GM12878 (cell line): ENCODE data around the gene ETV6. TPM values are rescaled to one million over a fixed set of nuclear protein-coding genes. Genes with fewer than 3 reads are reported as not detected.

ENCODE experiments used
- ATAC-seq: fragments of 200-7000 bp; cut with Tn5 transposase; 3 replicates; pipeline ENCODE4 v1.9.1; 2020; ENCODE audit warnings: mild to moderate bottlenecking, moderate library complexity
- BruUV-seq: library from RNA; stranded (reverse); fragments of 400-500 nt; replicated peaks from 2 replicates; lab custom pipeline; 2021; lab: Mats Ljungman, UMichigan
- CTCF ChIA-PET: fragments of 300-600 bp; sonication (Branson Sonifier 250); formaldehyde crosslinking; extraction: SDS; loops from one replicate; lab custom pipeline; 2021; ENCODE audit warnings: inconsistent platforms; lab: Yijun Ruan, JAX
- POLR2A ChIA-PET: fragments of 350-600 bp; formaldehyde crosslinking; extraction: SDS; loops from one replicate; lab custom pipeline; 2021; ENCODE audit warnings: inconsistent platforms; lab: Charles Lee
- RAD21 ChIA-PET: fragments of 300-600 bp; sonication (Branson Sonifier 250); formaldehyde crosslinking; loops from one replicate; lab custom pipeline; 2023; ENCODE audit warnings: antibody characterized with exemption; ENCODE audit not compliant: unreplicated experiment; lab: Charles Lee
- SMC1A ChIA-PET: fragments of 300-600 bp; sonication (Branson Sonifier 250); formaldehyde crosslinking; loops from one replicate; lab custom pipeline; 2023; ENCODE audit not compliant: unreplicated experiment, uncharacterized antibody; lab: Charles Lee
- DNase-seq: peaks from one replicate; pipeline ENCODE4 v3.0.0-alpha.2; 2011; ENCODE audit warnings: low read depth, low spot score
- FAIRE-seq: peaks from 3 replicates; lab custom pipeline; 2011; peaks lifted over from hg19 to GRCh38; lab: Jason Lieb, UNC
- H2AFZ ChIP-seq: 2 replicates; pipeline ENCODE4 v1.6.0; 2011; ENCODE audit warnings: low read depth, low read length, control low read depth; ENCODE audit not compliant: control insufficient read depth
- H3K27ac ChIP-seq: 2 replicates; pipeline ENCODE4 v1.5.1; 2011; ENCODE audit warnings: control low read depth; ENCODE audit not compliant: control insufficient read depth, insufficient read depth
- H3K27me3 ChIP-seq, 2 experiments: replicated peaks in 1 of 2; 2 replicates each; pipeline versions ENCODE4 v1.6.0 to v1.6.1; 2011; ENCODE audit warnings: low read length in 1 of 2; ENCODE audit not compliant: control insufficient read depth in 2 of 2, insufficient read depth in 2 of 2
- H3K36me3 ChIP-seq, 2 experiments: 2 replicates each; pipeline ENCODE4 v1.5.1; 2011; ENCODE audit warnings: low read length in 1 of 2; ENCODE audit not compliant: control insufficient read depth in 2 of 2, insufficient read depth in 2 of 2
- H3K4me1 ChIP-seq: 2 replicates; pipeline ENCODE4 v1.6.1; 2011; ENCODE audit warnings: mild to moderate bottlenecking, low read length, moderate library complexity, mixed read lengths; ENCODE audit not compliant: control insufficient read depth, insufficient read depth
- H3K4me2 ChIP-seq: 2 replicates; pipeline ENCODE4 v1.6.0; 2011; ENCODE audit warnings: control low read depth; ENCODE audit not compliant: control insufficient read depth, insufficient read depth
- H3K4me3 ChIP-seq: fragments of 200-600 bp; sonication (generic); 2 replicates; pipeline ENCODE4 v1.5.1; 2016
- H3K79me2 ChIP-seq: 2 replicates; pipeline ENCODE4 v1.6.0; 2011; ENCODE audit warnings: low read length; ENCODE audit not compliant: control insufficient read depth, insufficient read depth
- H3K9ac ChIP-seq: 2 replicates; pipeline ENCODE4 v1.8.0; 2011; ENCODE audit warnings: low read length, control low read depth, mixed read lengths; ENCODE audit not compliant: control insufficient read depth, insufficient read depth
- H3K9me3 ChIP-seq: replicated peaks from 3 replicates; pipeline ENCODE4 v1.5.1; 2011; ENCODE audit warnings: mild to moderate bottlenecking, low read length; ENCODE audit not compliant: control insufficient read depth, insufficient read depth
- H4K20me1 ChIP-seq: 2 replicates; pipeline ENCODE4 v1.6.0; 2011; ENCODE audit not compliant: control insufficient read depth, insufficient read depth
- CBFB ChIP-seq: IDR thresholded peaks from 2 replicates; pipeline ENCODE4 v1.6.1; 2016; ENCODE audit warnings: antibody characterized with exemption, low read depth
- EED ChIP-seq: sonication (generic); IDR thresholded peaks from 2 replicates; pipeline ENCODE4 v1.6.1; 2016; ENCODE audit warnings: antibody characterized with exemption, low read depth
- ETV6 ChIP-seq, 2 experiments: fragments of 450-650 bp in 1 of 2; IDR thresholded peaks in 1 of 2; conservative IDR thresholded peaks in 1 of 2; 2 replicates each; pipeline ENCODE4 v1.6.1; 2014; ENCODE audit warnings: antibody characterized with exemption in 1 of 2, borderline replicate concordance in 1 of 2, low read depth in 1 of 2, mild to moderate bottlenecking in 1 of 2, moderate library complexity in 1 of 2
- FOXK2 ChIP-seq: fragments of 450-650 bp; IDR thresholded peaks from 2 replicates; pipeline ENCODE4 v1.6.1; 2017; ENCODE audit warnings: mild to moderate bottlenecking, moderate library complexity
- MTA3 ChIP-seq: IDR thresholded peaks from 2 replicates; pipeline ENCODE4 v1.6.1; 2012; ENCODE audit warnings: low read length, inconsistent platforms, borderline replicate concordance
- MXI1 ChIP-seq: fragments of 150-350 bp; IDR thresholded peaks from 2 replicates; pipeline ENCODE4 v1.6.1; 2011; ENCODE audit warnings: low read depth, mild to moderate bottlenecking, inconsistent platforms, low read length, improper control_type of control experiment
- NFYA ChIP-seq: IDR thresholded peaks from 2 replicates; pipeline ENCODE4 v1.6.1; 2011; ENCODE audit warnings: low read depth, mild to moderate bottlenecking, low read length, improper control_type of control experiment, borderline replicate concordance
- NRF1 ChIP-seq: conservative IDR thresholded peaks from 2 replicates; pipeline ENCODE4 v1.6.1; 2011; ENCODE audit warnings: mild to moderate bottlenecking, low read depth, low read length, improper control_type of control experiment
- PKNOX1 ChIP-seq: fragments of 450-650 bp; IDR thresholded peaks from 2 replicates; pipeline ENCODE4 v1.6.1; 2016; ENCODE audit warnings: mild to moderate bottlenecking
- POLR2A ChIP-seq: IDR thresholded peaks from 2 replicates; pipeline ENCODE4 v1.6.1; 2011; ENCODE audit warnings: low read depth, mild to moderate bottlenecking, low read length
- SIN3A ChIP-seq: IDR thresholded peaks from 2 replicates; pipeline ENCODE4 v1.6.1; 2012; ENCODE audit warnings: low read depth, low read length, improper control_type of control experiment
- SMC3 ChIP-seq: IDR thresholded peaks from 2 replicates; pipeline ENCODE4 v1.6.1; 2011; ENCODE audit warnings: low read length, improper control_type of control experiment, borderline replicate concordance
- TAF1 ChIP-seq: IDR thresholded peaks from 2 replicates; pipeline ENCODE4 v1.6.1; 2011; ENCODE audit warnings: mild to moderate bottlenecking, low read depth, low read length, borderline replicate concordance
- WRNIP1 ChIP-seq: IDR thresholded peaks from 2 replicates; pipeline ENCODE4 v1.6.1; 2011; ENCODE audit warnings: low read depth, low read length, improper control_type of control experiment, borderline replicate concordance
- YY1 ChIP-seq: IDR thresholded peaks from 2 replicates; pipeline ENCODE4 v1.6.1; 2011; ENCODE audit warnings: low read depth, mild to moderate bottlenecking, low read length
- ZBTB11 ChIP-seq: fragments of 450-650 bp; formaldehyde crosslinking; IDR thresholded peaks from 2 replicates; pipeline ENCODE4 v1.5.0; 2022; ENCODE audit warnings: mild to moderate bottlenecking, missing genetic modification characterization
- ZNF24 ChIP-seq: fragments of 450-650 bp; IDR thresholded peaks from 2 replicates; pipeline ENCODE4 v1.6.1; 2017; ENCODE audit warnings: antibody characterized with exemption, mild to moderate bottlenecking
- ZNF687 ChIP-seq: fragments of 450-650 bp; IDR thresholded peaks from 2 replicates; pipeline ENCODE4 v1.6.1; 2017; ENCODE audit warnings: mild to moderate bottlenecking, moderate library complexity
- WGBS: methylation state at CpG from one replicate; pipeline ENCODE4 v1.1.6; 2016; ENCODE audit warnings: low lambda C conversion rate; ENCODE audit not compliant: insufficient replicate concordance, insufficient coverage; ENCODE audit errors: missing lambda C conversion rate; 5-methylcytosine and 5-hydroxymethylcytosine counted together
- in situ Hi-C: fragments of 300-500 bp; cut with MboI; formaldehyde crosslinking; loops from 9 replicates; pipeline ENCODE4 v1.14.3; 2018; ENCODE audit warnings: mixed read lengths
- intact Hi-C: fragments of 100-400 bp; cut with micrococcal nuclease; formaldehyde crosslinking; loops from one replicate; pipeline ENCODE4 v1.14.2; 2022; ENCODE audit not compliant: unreplicated experiment
- polyA plus RNA-seq, 11 experiments: library from polyadenylated mRNA; depleted of rRNA in 4 of 11; unstranded in 6 of 11; stranded (reverse) in 5 of 11; fragments of >200 nt; fragmentation: Nextera tagmentation in 4 of 11; fragmentation: Illumina TruSeq in 1 of 11; extraction: Ambion mirVana in 4 of 11; extraction: Trizol in 1 of 11; gene quantifications; 1 replicate in 1 of 11; 2 replicates in 10 of 11; pipeline versions ENCODE4 v1.2.1 to v1.2.3, GENCODE V29; 2011 to 2016; ENCODE audit warnings: inconsistent platforms in 2 of 11, missing spikeins in 2 of 11, low read depth in 1 of 11
- total RNA-seq, 4 experiments: library from RNA; depleted of rRNA in 3 of 4; stranded (reverse); fragments of >200 nt in 3 of 4; fragmentation: Illumina TruSeq in 1 of 4; extraction: Trizol in 1 of 4; gene quantifications; 2 replicates each; pipeline versions ENCODE4 v1.2.1 to v1.2.3, GENCODE V29; 2013 to 2021

The ETV6 gene
- total and polyA plus RNA-seq, 10 of the 15 experiments (the other 5 are each of a cell fraction or from before 2014, with no cell fraction given): 6.6 to 74.8 (median 24.6) TPM

- no peak overlapping the region for H3K9ac ChIP-seq
- intact Hi-C loops: no loop called here
- no peak for FAIRE-seq
- no peak for TF ChIP-seq MTA3
- TF ChIP-seq PKNOX1: no peak
- TF ChIP-seq MXI1: no peak
- TF ChIP-seq ETV6 (conservative IDR thresholded peaks at IDR 0.05 in 1 of 2, IDR thresholded peaks at IDR 0.05 in 1 of 2; ENCODE audit: borderline replicate concordance in 1 of 2, low read depth in 1 of 2): no peak
- TF ChIP-seq ZBTB11 (CRISPR knock-in tag): no peak
- TF ChIP-seq CBFB: no peak
- no peak for TF ChIP-seq NFYA
- no peak for TF ChIP-seq SIN3A
- no peak for TF ChIP-seq POLR2A
- no peak for TF ChIP-seq ZNF24
- TF ChIP-seq NRF1: no peak
- no peak for TF ChIP-seq WRNIP1
- no peak for TF ChIP-seq EED
- no peak for TF ChIP-seq FOXK2
- no peak for TF ChIP-seq TAF1
- no peak for TF ChIP-seq ZNF687
- TF ChIP-seq YY1: no peak
- TF ChIP-seq SMC3: no peak
These were observed 272.9 kb downstream of the ETV6 start for GRCh38 chr12:11922361-11922760.

More at GRCh38 chr12:11922361-11922760, 272.9 kb downstream of the ETV6 start:
- BruUV-seq: no TSS peak
- in situ Hi-C loops: no loop called here
- no peak for DNase-seq
- ATAC-seq: no peak
- no peaks in the 10 kb centered on the region for H3K36me3 ChIP-seq
- H2AFZ ChIP-seq: no peak overlapping the region
- H4K20me1 ChIP-seq: no peaks in the 10 kb centered on the region
- H3K4me1 ChIP-seq: no peaks in the 10 kb centered on the region
- H3K4me3 ChIP-seq: no peak overlapping the region
- RAD21 ChIA-PET: no interaction called here
- no peak overlapping the region for H3K27ac ChIP-seq
- CTCF ChIA-PET: interaction anchor here (1.3 kb wide), 1 partner anchor 111 kb away, joined by 3 read pairs; no protein-coding TSS in a partner anchor
- H3K79me2 ChIP-seq: no peaks in the 10 kb centered on the region
- POLR2A ChIA-PET: interaction anchor here (0.6 kb wide), 2 partner anchors 76 to 237 kb away, joined by 3 read pairs; no protein-coding TSS in a partner anchor
- H3K4me2 ChIP-seq: no peak overlapping the region
- SMC1A ChIA-PET: interaction anchor here (0.8 to 1.8 kb wide), 4 partner anchors 11 to 341 kb away, joined by 3 read pairs; no protein-coding TSS in a partner anchor
- 50% methylated on average over 1 of the region's 1 CpG for WGBS
- H3K27me3 ChIP-seq: no peaks in the 10 kb centered on the region
- no peaks in the 10 kb centered on the region for H3K9me3 ChIP-seq
